K562 (cell line): ENCODE data around the gene DDR1. TPM values are rescaled to one million over a fixed set of nuclear protein-coding genes. Genes with fewer than 3 reads are reported as not detected.

Experiments
- BCOR ChIP-seq: fragments of 450-650 bp; IDR thresholded peaks from 2 replicates; pipeline ENCODE4 v1.6.1; 2016
- CXXC5 ChIP-seq: fragments of 250-450 bp; sonication (Bioruptor Pico); IDR thresholded peaks from 2 replicates; pipeline ENCODE4 v1.8.0; 2022; ENCODE audit warnings: inconsistent platforms, mild to moderate bottlenecking, moderate library complexity
- EP300 ChIP-seq: IDR thresholded peaks from 2 replicates; pipeline ENCODE4 v1.6.1; 2012; ENCODE audit warnings: low read length, improper control_type of control experiment
- HDAC1 ChIP-seq, 2 experiments: fragments of 450-650 bp; IDR thresholded peaks; 2 replicates each; pipeline ENCODE4 v1.6.1; 2016 to 2017; ENCODE audit warnings: inconsistent platforms in 1 of 2, mild to moderate bottlenecking in 1 of 2, moderate library complexity in 1 of 2
- MAFK ChIP-seq: IDR thresholded peaks from 2 replicates; pipeline ENCODE4 v1.6.1; 2011; ENCODE audit warnings: low read length, improper control_type of control experiment
- NKRF ChIP-seq: fragments of 450-650 bp; IDR thresholded peaks from 2 replicates; pipeline ENCODE4 v1.6.1; 2016; ENCODE audit warnings: borderline replicate concordance
- PRMT5 ChIP-seq: sonication (generic); formaldehyde crosslinking; IDR thresholded peaks from 2 replicates; pipeline ENCODE4 v1.5.0; 2020; ENCODE audit warnings: missing genetic modification reagents
- SNRNP70 ChIP-seq: fragments of 200-400 bp; formaldehyde crosslinking; optimal IDR thresholded peaks from 2 replicates; pipeline ENCODE3; 2017; ENCODE audit warnings: low read depth, low read length
- SRSF1 ChIP-seq: fragments of 200-400 bp; formaldehyde crosslinking; IDR thresholded peaks from 2 replicates; pipeline ENCODE4 v1.6.1; 2017; ENCODE audit warnings: mild to moderate bottlenecking, low read depth, low read length, moderate library complexity
- TEAD2 ChIP-seq: fragments of 450-650 bp; IDR thresholded peaks from 2 replicates; pipeline ENCODE4 v1.6.1; 2016; ENCODE audit warnings: missing genetic modification characterization, control low read depth, missing compliant biosample characterization
- ZNF232 ChIP-seq: sonication (generic); formaldehyde crosslinking; IDR thresholded peaks from 2 replicates; pipeline ENCODE4 v1.8.0; 2022; ENCODE audit warnings: mild to moderate bottlenecking, missing genetic modification reagents
- ZNF707 ChIP-seq: fragments of 250-450 bp; sonication (Bioruptor Pico); conservative IDR thresholded peaks from 2 replicates; pipeline ENCODE4 v1.8.0; 2022; ENCODE audit warnings: inconsistent platforms, mild to moderate bottlenecking, moderate library complexity
- polyA plus RNA-seq, 8 experiments: library from polyadenylated mRNA; depleted of rRNA in 4 of 8; stranded (reverse) in 5 of 8; unstranded in 3 of 8; fragments of >200 nt; fragmentation: Nextera tagmentation in 2 of 8; fragmentation: Illumina TruSeq in 1 of 8; extraction: Ambion mirVana in 2 of 8; extraction: Trizol in 1 of 8; gene quantifications; 2 replicates each; pipeline versions ENCODE4 v1.2.1 to v1.2.3, GENCODE V29; 2011 to 2014; ENCODE audit warnings: inconsistent platforms in 1 of 8, missing spikeins in 1 of 8
- total RNA-seq, 7 experiments: library from RNA; depleted of rRNA in 6 of 7; stranded (reverse); fragments of >200 nt in 6 of 7; fragmentation: Illumina TruSeq in 2 of 7; extraction: Trizol in 2 of 7; gene quantifications; 2 replicates each; pipeline versions ENCODE4 v1.2.1 to v1.2.3, GENCODE V29; 2011 to 2021; ENCODE audit warnings: low replicate concordance in 1 of 7
- TF ChIP-seq, protein P1 (sequence below): sonication (generic); formaldehyde crosslinking; IDR thresholded peaks from 2 replicates; pipeline ENCODE4 v1.8.0; 2022; ENCODE audit warnings: missing genetic modification reagents, mild to moderate bottlenecking, borderline replicate concordance
- TF ChIP-seq, protein P2 (sequence below): IDR thresholded peaks from 2 replicates; pipeline ENCODE4 v1.6.1; 2011; ENCODE audit warnings: borderline replicate concordance, low read depth, mild to moderate bottlenecking, moderate library complexity, low read length; ENCODE audit not compliant: insufficient read depth, poor library complexity, severe bottlenecking

Gene DDR1
- total and polyA plus RNA-seq, 9 of the 15 experiments (the other 6 are each of a cell fraction or from before 2014, with no cell fraction given): 1.4 to 44.6 (median 12.2) TPM

DNA sequence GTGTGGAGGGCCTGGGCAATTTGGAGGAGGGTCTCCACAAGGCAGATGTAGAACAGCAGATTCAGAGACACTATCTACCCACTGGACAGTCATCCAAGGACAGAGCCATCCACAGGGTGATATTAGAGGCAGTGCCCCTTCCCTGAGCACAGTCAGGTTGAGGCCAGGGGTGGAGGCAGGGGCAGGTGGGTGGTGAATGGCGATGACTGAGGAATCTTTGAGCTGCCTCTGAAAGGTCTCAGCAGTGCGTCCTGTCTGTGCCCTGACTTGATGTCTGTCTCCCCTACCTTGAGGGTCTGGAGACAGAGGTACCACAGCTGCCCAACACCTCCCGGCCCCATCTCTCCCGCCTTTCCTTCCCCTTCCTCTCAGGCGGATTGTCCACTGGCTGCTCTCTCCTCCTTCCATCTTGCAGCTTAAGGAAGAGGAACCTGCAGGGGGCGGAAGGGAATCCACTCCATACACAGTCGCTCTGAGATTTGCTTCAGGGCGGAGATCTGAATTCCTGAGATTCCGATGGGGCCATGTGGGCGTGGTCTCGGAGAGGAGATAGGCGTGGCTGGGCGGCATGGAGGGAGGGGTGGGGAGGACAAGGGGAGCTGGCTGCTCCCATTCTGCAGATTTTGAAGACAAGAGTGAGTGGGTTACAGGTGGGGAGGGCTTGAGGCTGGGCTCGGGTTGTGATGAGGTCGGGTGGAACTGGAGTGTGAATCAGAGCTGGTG, 58.2 kb downstream of the DDR1 start (continued):
- TF ChIP-seq, protein P1, sequence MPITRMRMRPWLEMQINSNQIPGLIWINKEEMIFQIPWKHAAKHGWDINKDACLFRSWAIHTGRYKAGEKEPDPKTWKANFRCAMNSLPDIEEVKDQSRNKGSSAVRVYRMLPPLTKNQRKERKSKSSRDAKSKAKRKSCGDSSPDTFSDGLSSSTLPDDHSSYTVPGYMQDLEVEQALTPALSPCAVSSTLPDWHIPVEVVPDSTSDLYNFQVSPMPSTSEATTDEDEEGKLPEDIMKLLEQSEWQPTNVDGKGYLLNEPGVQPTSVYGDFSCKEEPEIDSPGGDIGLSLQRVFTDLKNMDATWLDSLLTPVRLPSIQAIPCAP (CRISPR knock-in tag): no peak
- 0 out of 2 replicates have a peak, but pooled peaks have one; percentile 6 for TF ChIP-seq EP300
- no peak for TF ChIP-seq MAFK
- no peak for TF ChIP-seq ZNF232 (CRISPR knock-in tag)
- peak; percentile 31; the same call in 1 of the 2 replicates for TF ChIP-seq BCOR
- TF ChIP-seq PRMT5: no peak
- peak; percentile 44; the same call in 1 of the 2 replicates for TF ChIP-seq CXXC5 (CRISPR knock-in tag)
- TF ChIP-seq SRSF1: no peak
- peak in 1 of 2 experiments; percentile 95; a peak in 2 of 4 replicates for TF ChIP-seq HDAC1 (IDR thresholded peaks at IDR 0.05)
- TF ChIP-seq, protein P2, sequence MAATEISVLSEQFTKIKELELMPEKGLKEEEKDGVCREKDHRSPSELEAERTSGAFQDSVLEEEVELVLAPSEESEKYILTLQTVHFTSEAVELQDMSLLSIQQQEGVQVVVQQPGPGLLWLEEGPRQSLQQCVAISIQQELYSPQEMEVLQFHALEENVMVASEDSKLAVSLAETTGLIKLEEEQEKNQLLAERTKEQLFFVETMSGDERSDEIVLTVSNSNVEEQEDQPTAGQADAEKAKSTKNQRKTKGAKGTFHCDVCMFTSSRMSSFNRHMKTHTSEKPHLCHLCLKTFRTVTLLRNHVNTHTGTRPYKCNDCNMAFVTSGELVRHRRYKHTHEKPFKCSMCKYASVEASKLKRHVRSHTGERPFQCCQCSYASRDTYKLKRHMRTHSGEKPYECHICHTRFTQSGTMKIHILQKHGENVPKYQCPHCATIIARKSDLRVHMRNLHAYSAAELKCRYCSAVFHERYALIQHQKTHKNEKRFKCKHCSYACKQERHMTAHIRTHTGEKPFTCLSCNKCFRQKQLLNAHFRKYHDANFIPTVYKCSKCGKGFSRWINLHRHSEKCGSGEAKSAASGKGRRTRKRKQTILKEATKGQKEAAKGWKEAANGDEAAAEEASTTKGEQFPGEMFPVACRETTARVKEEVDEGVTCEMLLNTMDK: peak; percentile 57
- no peak for TF ChIP-seq ZNF707 (CRISPR knock-in tag)
- TF ChIP-seq TEAD2: peak; percentile 96
- no peak for TF ChIP-seq NKRF
- TF ChIP-seq SNRNP70: no peak
